MM.1S (cell line): Measurements from ENCODE around the gene SPATA31E1.

ENCODE experiments used
- EZH2 ChIP-seq: fragments of 300-600 bp; sonication (generic); optimal IDR thresholded peaks from 2 replicates; pipeline ENCODE3; 2017; ENCODE audit warnings: low read depth, mild to moderate bottlenecking, antibody characterized with exemption, low read length, mixed read lengths
- TF ChIP-seq, protein P1 (sequence below): fragments of 300-600 bp; sonication (generic); IDR thresholded peaks from 2 replicates; pipeline ENCODE4 v1.5.1; 2016; ENCODE audit warnings: antibody characterized with exemption, low read length, mixed read lengths

DNA sequence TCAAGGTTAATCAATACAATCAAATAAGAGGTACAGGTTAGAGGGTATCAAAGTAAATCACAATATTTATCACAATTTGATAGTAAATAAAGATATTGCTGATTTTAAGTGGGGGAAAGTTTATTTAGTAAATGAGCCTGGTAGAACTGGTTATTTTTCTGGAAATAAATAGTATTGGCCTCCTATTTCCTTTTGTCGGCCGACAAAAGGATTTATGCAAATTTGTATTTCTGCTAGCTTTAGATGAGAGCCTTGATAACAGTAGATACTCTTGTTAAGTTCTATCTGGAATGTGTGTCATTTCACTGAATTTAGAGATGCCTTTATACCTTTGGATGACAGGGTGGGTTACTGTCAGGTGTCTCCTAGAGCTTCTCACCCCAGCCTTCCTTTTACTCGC lies 17.8 kb upstream of the SPATA31E1 start:
- TF ChIP-seq, protein P1, sequence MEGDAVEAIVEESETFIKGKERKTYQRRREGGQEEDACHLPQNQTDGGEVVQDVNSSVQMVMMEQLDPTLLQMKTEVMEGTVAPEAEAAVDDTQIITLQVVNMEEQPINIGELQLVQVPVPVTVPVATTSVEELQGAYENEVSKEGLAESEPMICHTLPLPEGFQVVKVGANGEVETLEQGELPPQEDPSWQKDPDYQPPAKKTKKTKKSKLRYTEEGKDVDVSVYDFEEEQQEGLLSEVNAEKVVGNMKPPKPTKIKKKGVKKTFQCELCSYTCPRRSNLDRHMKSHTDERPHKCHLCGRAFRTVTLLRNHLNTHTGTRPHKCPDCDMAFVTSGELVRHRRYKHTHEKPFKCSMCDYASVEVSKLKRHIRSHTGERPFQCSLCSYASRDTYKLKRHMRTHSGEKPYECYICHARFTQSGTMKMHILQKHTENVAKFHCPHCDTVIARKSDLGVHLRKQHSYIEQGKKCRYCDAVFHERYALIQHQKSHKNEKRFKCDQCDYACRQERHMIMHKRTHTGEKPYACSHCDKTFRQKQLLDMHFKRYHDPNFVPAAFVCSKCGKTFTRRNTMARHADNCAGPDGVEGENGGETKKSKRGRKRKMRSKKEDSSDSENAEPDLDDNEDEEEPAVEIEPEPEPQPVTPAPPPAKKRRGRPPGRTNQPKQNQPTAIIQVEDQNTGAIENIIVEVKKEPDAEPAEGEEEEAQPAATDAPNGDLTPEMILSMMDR, result no peak
- no peak for TF ChIP-seq EZH2
